Measurements from ENCODE around the gene ACBD3.

The ACBD3 gene

GRCh38 chr1:226134170-226135058 lies 52.1 kb downstream of the ACBD3 start:
- DNase-seq (ENCODE audit: low read depth in 2 of 2), result no peak

GRCh38 chr1:226133504-226134123 lies 52.9 kb downstream of the ACBD3 start:
- no peak for DNase-seq (ENCODE audit: low read depth in 2 of 2)

- DNase-seq (ENCODE audit: low read depth in 2 of 2), result no peak
Observed at GRCh38 chr1:226132728-226133503, 53.6 kb downstream of the ACBD3 start.

GRCh38 chr1:226131639-226132038 lies 54.9 kb downstream of the ACBD3 start:
- no peak for DNase-seq (ENCODE audit: low read depth in 2 of 2)

GRCh38 chr1:226129230-226129629 lies 57.3 kb downstream of the ACBD3 start:
- no peak for DNase-seq (ENCODE audit: low read depth in 2 of 2)

- DNase-seq (ENCODE audit: low read depth in 2 of 2), result no peak
Observed at GRCh38 chr1:226128487-226129075, 58.0 kb downstream of the ACBD3 start.

GRCh38 chr1:226126824-226127569 lies 59.5 kb downstream of the ACBD3 start:
- no peak for DNase-seq (ENCODE audit: low read depth in 2 of 2)

GRCh38 chr1:226125831-226126230 lies 60.7 kb downstream of the ACBD3 start:
- no peak for DNase-seq (ENCODE audit: low read depth in 2 of 2)

GRCh38 chr1:226125097-226125630 lies 61.4 kb downstream of the ACBD3 start:
- peak; percentile 78 to 82 for DNase-seq (ENCODE audit: low read depth in 2 of 2)

- no peak for DNase-seq (ENCODE audit: low read depth in 2 of 2)
Observed at GRCh38 chr1:226123591-226124471, 62.7 kb downstream of the ACBD3 start.

GRCh38 chr1:226123212-226123560 lies 63.4 kb downstream of the ACBD3 start:
- DNase-seq (ENCODE audit: low read depth in 2 of 2), result no peak

GRCh38 chr1:226121587-226122400 lies 64.7 kb downstream of the ACBD3 start:
- peak; percentile 38 to 49 for DNase-seq (ENCODE audit: low read depth in 2 of 2)

GRCh38 chr1:226121049-226121586 lies 65.4 kb downstream of the ACBD3 start:
- DNase-seq (ENCODE audit: low read depth in 2 of 2), result no peak

GRCh38 chr1:226120398-226120797 lies 66.1 kb downstream of the ACBD3 start:
- no peak for DNase-seq (ENCODE audit: low read depth in 2 of 2)

- no peak for DNase-seq (ENCODE audit: low read depth in 2 of 2)
Observed at GRCh38 chr1:226119169-226119568, 67.4 kb downstream of the ACBD3 start.

- no peak for DNase-seq (ENCODE audit: low read depth in 2 of 2)
Observed at GRCh38 chr1:226118357-226118756, 68.2 kb downstream of the ACBD3 start.

GRCh38 chr1:226117330-226117729 lies 69.2 kb downstream of the ACBD3 start:
- no peak for DNase-seq (ENCODE audit: low read depth in 2 of 2)

GRCh38 chr1:226116673-226117072 lies 69.9 kb downstream of the ACBD3 start:
- no peak for DNase-seq (ENCODE audit: low read depth in 2 of 2)

GRCh38 chr1:226112626-226113025 lies 73.9 kb downstream of the ACBD3 start:
- no peak for DNase-seq (ENCODE audit: low read depth in 2 of 2)

Measured in stimulated activated CD8-positive, alpha-beta memory T cell treated with anti-CD3 and anti-CD28 coated beads, Interleukin-2, amount 100 ng/mL, for 1 hour (primary cell).